Kidney epithelial cell (primary cell): ENCODE measurements around the gene DUSP3. TPM values are rescaled to one million over a fixed set of nuclear protein-coding genes. Genes with fewer than 3 reads are reported as not detected.

Experiments used
- DNase-seq: peaks from one replicate; pipeline ENCODE4 v3.0.0-alpha.2; 2010; ENCODE audit warnings: low read depth
- H3K27me3 ChIP-seq: 2 replicates; pipeline ENCODE4 v1.6.0; 2011; ENCODE audit warnings: low read length; ENCODE audit not compliant: control insufficient read depth, insufficient read depth
- H3K36me3 ChIP-seq: 2 replicates; pipeline ENCODE4 v1.5.1; 2011; ENCODE audit warnings: low read length; ENCODE audit not compliant: control insufficient read depth, insufficient read depth
- H3K4me3 ChIP-seq: 2 replicates; pipeline ENCODE4 v1.5.1; 2011; ENCODE audit warnings: low read depth, mild to moderate bottlenecking, control low read depth, low read length
- CTCF ChIP-seq: IDR thresholded peaks from 2 replicates; pipeline ENCODE4 v1.5.1; 2011; ENCODE audit warnings: mild to moderate bottlenecking, moderate library complexity, low read length, control low read depth, inconsistent platforms; ENCODE audit not compliant: insufficient read depth, poor library complexity, severe bottlenecking
- total RNA-seq: library from RNA; depleted of rRNA; stranded (reverse); fragments of >200 nt; gene quantifications from 2 replicates; pipeline ENCODE4 v1.2.3, GENCODE V29; 2015

The DUSP3 gene
- total RNA-seq, 1 donor from 2014 or later: 117 TPM

DNA sequence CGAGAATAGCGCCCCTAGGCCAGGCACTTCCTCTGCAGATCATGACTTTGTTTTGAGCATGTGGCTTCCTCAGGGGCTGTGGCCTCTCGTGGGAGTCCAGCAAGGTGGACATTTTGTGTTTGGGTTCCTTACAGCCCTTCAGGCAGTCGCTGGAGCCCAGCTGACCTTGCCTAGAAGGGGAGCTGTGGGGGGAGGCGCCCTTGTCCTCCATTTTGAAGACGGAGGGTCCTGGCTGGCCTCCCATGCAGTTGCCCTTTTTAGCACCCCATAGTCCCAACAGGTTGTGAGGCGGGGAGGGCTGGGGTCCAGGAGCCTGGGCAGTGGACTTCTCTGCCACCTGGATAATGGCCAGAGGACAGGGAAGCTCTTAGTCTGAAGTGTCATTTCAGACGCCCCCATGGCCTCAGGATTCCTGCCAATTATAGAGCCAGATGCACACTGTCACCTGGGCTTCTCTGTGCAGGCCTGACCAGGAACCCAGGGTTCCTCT lies 21.6 kb downstream of the DUSP3 start:
- Histone ChIP-seq H3K36me3 (no peaks in the 10 kb centered on the region), H3K4me3 (no peak overlapping the region), H3K27me3 (peaks cover 12% of the 10 kb centered on the region)
- no peak for DNase-seq
- no peak for TF ChIP-seq CTCF

DNA sequence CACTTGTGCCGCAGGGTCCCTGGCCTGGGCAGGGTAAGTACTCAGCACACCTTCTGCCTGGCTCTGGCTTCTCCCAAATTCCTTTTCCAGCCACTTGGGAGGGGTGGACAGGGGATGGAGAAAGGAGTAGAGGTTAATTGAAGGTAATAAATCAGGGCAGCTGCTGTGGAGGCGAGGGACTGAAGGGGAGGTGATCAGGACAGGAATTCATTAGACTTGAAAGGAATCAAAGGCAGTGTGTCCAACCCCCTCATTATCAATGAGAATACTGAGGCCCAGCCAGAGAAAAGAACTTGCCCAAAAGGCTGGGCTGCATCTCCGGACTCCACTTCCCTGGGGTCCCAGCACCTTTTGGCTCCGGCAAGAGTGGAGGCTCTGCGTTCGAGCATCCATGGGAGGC lies 22.6 kb downstream of the DUSP3 start:
- no peak for DNase-seq
- Histone ChIP-seq H3K36me3 (no peaks in the 10 kb centered on the region), H3K27me3 (peaks cover 12% of the 10 kb centered on the region), H3K4me3 (no peak overlapping the region)
- TF ChIP-seq CTCF: no peak

DNA sequence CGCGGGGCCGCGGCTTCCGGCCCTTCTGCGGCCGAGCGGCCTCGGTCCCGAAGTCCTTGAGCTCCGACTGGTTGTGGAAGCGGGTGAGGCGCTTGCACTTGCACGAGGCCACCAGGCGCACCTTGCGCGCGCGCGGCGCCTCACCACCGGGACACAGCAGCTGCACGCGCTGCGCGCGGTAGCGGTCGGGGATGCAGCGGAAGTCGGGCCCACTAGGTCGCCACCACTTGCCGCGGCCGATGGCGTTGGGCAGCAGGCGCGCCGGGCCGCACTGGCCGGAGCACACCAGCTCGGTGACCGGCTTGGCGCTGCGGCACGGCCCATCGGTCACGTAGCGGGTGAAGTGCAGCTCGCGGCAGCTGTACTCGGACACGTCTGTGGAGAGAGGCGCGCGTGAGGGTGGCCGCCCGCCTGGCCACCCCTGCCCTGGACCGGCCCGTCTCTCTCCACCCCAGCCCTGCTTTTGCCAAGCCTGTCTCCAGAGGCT lies 23.3 kb downstream of the DUSP3 start:
- TF ChIP-seq CTCF: no peak
- Histone ChIP-seq H3K27me3 (peaks cover 12% of the 10 kb centered on the region), H3K4me3 (no peak overlapping the region), H3K36me3 (no peaks in the 10 kb centered on the region)
- DNase-seq: no peak

DNA sequence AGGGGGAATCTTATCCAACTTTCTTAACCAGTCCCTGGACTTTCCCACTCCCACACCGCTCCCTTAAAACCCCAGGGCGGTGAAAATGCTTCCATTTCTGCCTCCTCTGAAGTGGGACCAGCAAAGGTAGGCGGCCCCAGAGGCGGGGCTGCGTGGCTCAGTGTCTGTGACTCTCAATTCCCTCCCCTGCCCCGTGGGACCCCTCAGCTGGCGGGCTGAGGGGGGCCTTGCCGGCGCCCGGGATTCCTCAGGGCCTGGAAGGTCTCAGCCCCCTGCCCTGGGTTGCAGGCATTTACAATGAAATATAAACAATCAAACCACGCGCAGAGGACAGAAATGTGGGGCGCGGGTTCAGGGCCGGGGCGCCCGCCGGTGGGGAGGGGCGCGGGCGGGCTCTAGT lies 23.8 kb downstream of the DUSP3 start:
- no peaks in the 10 kb centered on the region for H3K36me3 ChIP-seq
- H3K27me3 ChIP-seq: peaks cover 12% of the 10 kb centered on the region
- TF ChIP-seq CTCF: no peak
- H3K4me3 ChIP-seq: no peak overlapping the region
- DNase-seq: no peak

DNA sequence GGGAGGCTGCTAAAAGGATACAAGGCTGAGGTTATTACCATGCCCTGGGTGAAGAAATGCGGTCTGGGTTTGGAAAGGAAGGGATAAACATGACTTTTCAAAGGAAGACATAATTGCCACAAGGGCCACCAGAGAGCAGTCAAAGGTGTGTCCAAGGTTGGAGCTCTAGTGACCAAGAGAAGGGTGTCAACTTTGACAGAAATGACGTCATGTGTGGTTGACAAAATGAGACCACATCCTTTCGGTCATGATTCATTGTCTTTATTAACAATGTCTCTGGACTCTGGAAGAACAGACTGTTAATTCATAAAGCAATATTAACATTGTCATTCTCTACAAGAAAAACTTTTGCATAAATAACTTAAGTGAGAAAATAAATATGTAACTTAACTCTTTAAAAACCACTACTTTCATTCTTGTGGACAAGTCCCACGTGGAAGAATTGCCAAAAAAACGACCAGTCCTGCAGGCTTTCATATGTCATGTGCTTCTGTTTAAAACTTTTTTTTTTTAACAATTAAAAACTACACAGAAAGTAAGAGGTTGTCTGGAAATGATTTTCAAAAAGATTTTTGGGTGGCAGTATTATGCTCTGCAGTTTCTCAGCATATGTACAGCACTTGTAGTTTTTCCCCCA lies 25.2 kb downstream of the DUSP3 start:
- Histone ChIP-seq H3K27me3 (peaks cover 12% of the 10 kb centered on the region), H3K36me3 (no peaks in the 10 kb centered on the region), H3K4me3 (no peak overlapping the region)
- TF ChIP-seq CTCF: no peak
- DNase-seq: no peak

- TF ChIP-seq CTCF: no peak
- H3K36me3 ChIP-seq: no peaks in the 10 kb centered on the region
- no peaks in the 10 kb centered on the region for H3K27me3 ChIP-seq
- no peak for DNase-seq
- no peak overlapping the region for H3K4me3 ChIP-seq
These were observed 28.6 kb downstream of the DUSP3 start for GRCh38 chr17:43750153-43750552.
